HCT116 (cell line): Measurements from ENCODE around the gene PDE4D. TPM values are rescaled to one million over a fixed set of nuclear protein-coding genes. Genes with fewer than 3 reads are reported as not detected.

Source experiments
- ATAC-seq: fragments of 200-7000 bp; cut with Tn5 transposase; 2 replicates; pipeline ENCODE4 v1.9.1; 2020; ENCODE audit warnings: mild to moderate bottlenecking, moderate library complexity
- BruUV-seq: library from RNA; stranded (reverse); fragments of 400-500 nt; replicated peaks from 2 replicates; lab custom pipeline; 2021; lab: Mats Ljungman, UMichigan
- CTCF ChIA-PET: fragments of 300-600 bp; sonication (Branson Sonifier 250); formaldehyde crosslinking; loops from one replicate; lab custom pipeline; 2021; ENCODE audit warnings: antibody characterized with exemption; lab: Charles Lee
- POLR2A ChIA-PET: fragments of 300-600, 350-600 bp; sonication (Branson Sonifier 250); formaldehyde crosslinking; loops from one replicate; lab custom pipeline; 2021; ENCODE audit warnings: antibody characterized with exemption; lab: Charles Lee
- RAD21 ChIA-PET, 2 experiments: fragments of 300-600 bp; sonication (Branson Sonifier 250); formaldehyde crosslinking; loops; one replicate each; lab custom pipeline; 2023; ENCODE audit warnings: low total read pairs in 2 of 2; ENCODE audit not compliant: uncharacterized antibody in 2 of 2, unreplicated experiment in 2 of 2, low non-redundant PET in 1 of 2; lab: Charles Lee
- DNase-seq: peaks from one replicate; pipeline ENCODE4 v3.0.0-alpha.2; 2010; ENCODE audit warnings: low read depth, low spot score
- H2AFZ ChIP-seq: fragments of 200-600 bp; shearing (Covaris generic), sonication (generic); 2 replicates; pipeline ENCODE4 v1.6.1; 2017; ENCODE audit warnings: low read depth, mixed run types, mixed read lengths, antibody characterized with exemption, low read length; ENCODE audit not compliant: poor library complexity, severe bottlenecking
- H3K27ac ChIP-seq: 2 replicates; pipeline ENCODE4 v1.5.1; 2012; ENCODE audit warnings: low read depth, low read length
- H3K27me3 ChIP-seq: fragments of 200-600 bp; sonication (generic); 2 replicates; pipeline ENCODE4 v1.6.1; 2016; ENCODE audit warnings: mixed run types, low read length, mixed read lengths; ENCODE audit not compliant: insufficient read depth
- H3K36me3 ChIP-seq, 2 experiments: fragments of 200-500 bp in 1 of 2; fragments of 200-600 bp in 1 of 2; sonication (Bioruptor generic) in 1 of 2; sonication (generic) in 1 of 2; 2 replicates each; pipeline versions ENCODE4 v1.5.1 to v1.6.1; 2014 to 2016; ENCODE audit warnings: low read length in 2 of 2, inconsistent platforms in 1 of 2, mixed read lengths in 1 of 2, mixed run types in 1 of 2; ENCODE audit not compliant: insufficient read depth in 2 of 2, control insufficient read depth in 1 of 2
- H3K4me1 ChIP-seq, 2 experiments: fragments of 200-600 bp in 1 of 2; sonication (generic) in 1 of 2; 2 replicates each; pipeline versions ENCODE4 v1.5.1 to v1.6.1; 2012 to 2017; ENCODE audit warnings: low read length in 2 of 2, inconsistent platforms in 1 of 2, mild to moderate bottlenecking in 1 of 2, mixed read lengths in 1 of 2, mixed run types in 1 of 2, moderate library complexity in 1 of 2; ENCODE audit not compliant: insufficient read depth in 2 of 2, control insufficient read depth in 1 of 2
- H3K4me2 ChIP-seq: fragments of 200-600 bp; sonication (generic); 2 replicates; pipeline ENCODE4 v1.6.1; 2017; ENCODE audit warnings: mixed run types, low read length, mixed read lengths
- H3K4me3 ChIP-seq, 2 experiments: fragments of 200-600 bp in 1 of 2; sonication (generic) in 1 of 2; replicated peaks in 1 of 2; 2 replicates each; pipeline ENCODE4 v1.5.1; 2011 to 2016; ENCODE audit warnings: low read length in 2 of 2, control low read depth in 1 of 2, low read depth in 1 of 2, mild to moderate bottlenecking in 1 of 2, mixed read lengths in 1 of 2, mixed run types in 1 of 2
- H3K79me2 ChIP-seq: fragments of 200-600 bp; sonication (generic); 2 replicates; pipeline ENCODE4 v1.6.1; 2017; ENCODE audit warnings: mild to moderate bottlenecking, mixed run types, low read length, moderate library complexity, mixed read lengths; ENCODE audit not compliant: insufficient read depth
- H3K9ac ChIP-seq: fragments of 200-600 bp; sonication (generic); 2 replicates; pipeline ENCODE4 v1.6.1; 2016; ENCODE audit warnings: low read length, mixed read lengths
- H3K9me2 ChIP-seq: fragments of 200-600 bp; sonication (generic), shearing (Covaris generic); 2 replicates; pipeline ENCODE4 v1.6.1; 2017; ENCODE audit warnings: mixed run types, mild to moderate bottlenecking, moderate library complexity; ENCODE audit not compliant: insufficient read depth
- H3K9me3 ChIP-seq, 2 experiments: fragments of 200-500 bp in 1 of 2; fragments of 200-600 bp in 1 of 2; sonication (Bioruptor generic) in 1 of 2; sonication (generic) in 1 of 2; 2 replicates each; pipeline ENCODE4 v1.6.1; 2014 to 2017; ENCODE audit warnings: low read length in 2 of 2, mixed read lengths in 2 of 2, inconsistent platforms in 1 of 2, low read depth in 1 of 2, mild to moderate bottlenecking in 1 of 2, mixed run types in 1 of 2, moderate library complexity in 1 of 2; ENCODE audit not compliant: control insufficient read depth in 1 of 2, insufficient read depth in 1 of 2
- H4K20me1 ChIP-seq: fragments of 200-600 bp; sonication (generic), shearing (Covaris generic); 2 replicates; pipeline ENCODE4 v1.6.1; 2017; ENCODE audit warnings: mixed run types, mild to moderate bottlenecking, moderate library complexity; ENCODE audit not compliant: insufficient read depth
- CBX3 ChIP-seq: IDR thresholded peaks from 2 replicates; pipeline ENCODE4 v1.6.1; 2012; ENCODE audit warnings: low read depth
- EZH2 ChIP-seq: fragments of 200-600 bp; sonication (generic); IDR thresholded peaks from 2 replicates; pipeline ENCODE4 v1.6.1; 2017; ENCODE audit warnings: antibody characterized with exemption, mixed run types
- FOSL1 ChIP-seq: IDR thresholded peaks from 2 replicates; pipeline ENCODE4 v1.6.1; 2012; ENCODE audit warnings: low read depth
- JUND ChIP-seq: IDR thresholded peaks from 2 replicates; pipeline ENCODE4 v1.6.1; 2012
- POLR2A ChIP-seq: IDR thresholded peaks from 2 replicates; pipeline ENCODE4 v1.7.0; 2011; ENCODE audit warnings: borderline replicate concordance; ENCODE audit not compliant: insufficient read depth, insufficient read length; ENCODE audit errors: extremely low read depth
- SIN3A ChIP-seq: IDR thresholded peaks from 2 replicates; pipeline ENCODE4 v1.6.1; 2012; ENCODE audit warnings: low read depth
- SRF ChIP-seq: IDR thresholded peaks from 2 replicates; pipeline ENCODE4 v1.6.1; 2012; ENCODE audit warnings: low read depth
- intact Hi-C: fragments of 100-400 bp; cut with micrococcal nuclease; formaldehyde crosslinking; loops from 2 replicates; pipeline ENCODE4 v1.10.0; 2022
- total RNA-seq: library from RNA; stranded (reverse); gene quantifications from one replicate; pipeline ENCODE4 v1.2.1, GENCODE V29; 2021; ENCODE audit not compliant: unreplicated experiment
- TF ChIP-seq, protein P1 (sequence below): IDR thresholded peaks from 2 replicates; pipeline ENCODE4 v1.6.1; 2012
- TF ChIP-seq, protein P2 (sequence below), 3 experiments: fragments of 200-600 bp in 1 of 3; sonication (generic) in 1 of 3; IDR thresholded peaks in 2 of 3; conservative IDR thresholded peaks in 1 of 3; 2 replicates each; pipeline ENCODE4 v1.5.1; 2012 to 2017; ENCODE audit warnings: low read depth in 2 of 3, low read length in 2 of 3, antibody characterized with exemption in 1 of 3, borderline replicate concordance in 1 of 3, control low read depth in 1 of 3, mild to moderate bottlenecking in 1 of 3, mixed read lengths in 1 of 3, mixed run types in 1 of 3, moderate library complexity in 1 of 3; ENCODE audit not compliant: insufficient read depth in 1 of 3

Gene PDE4D
- total RNA-seq, 1 experiment from 2014 or later = 1.1 TPM

DNA sequence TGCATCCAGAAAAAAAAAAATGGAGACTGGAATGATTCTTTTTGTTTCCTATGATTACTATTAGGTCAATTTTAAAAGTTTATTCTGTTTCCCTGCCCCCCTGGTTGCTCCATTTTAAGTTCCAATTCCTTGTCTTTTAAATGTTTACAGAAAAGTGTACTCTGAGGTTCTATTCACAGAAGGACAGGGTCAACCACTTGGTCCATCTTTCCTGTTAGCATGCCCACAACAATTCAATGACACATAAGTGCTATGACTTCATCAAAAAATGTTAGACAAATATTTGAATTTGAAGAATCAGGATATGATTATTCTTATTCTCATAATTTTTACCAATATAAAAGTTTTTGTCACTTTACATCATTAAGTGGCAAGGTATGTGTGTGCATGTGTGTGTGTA, 123.7 kb downstream of the PDE4D start:
- Histone ChIP-seq H3K9me2 (no peaks in the 10 kb centered on the region), H3K27ac (no peak overlapping the region), H3K9me3 (no peaks in the 10 kb centered on the region), H3K79me2 (no peaks in the 10 kb centered on the region), H2AFZ (no peak overlapping the region), H3K4me3 (no peak overlapping the region), H3K9ac (no peak overlapping the region), H3K27me3 (peaks cover 32% of the 10 kb centered on the region), H4K20me1 (no peaks in the 10 kb centered on the region), H3K4me2 (no peak overlapping the region), H3K4me1 (no peaks in the 10 kb centered on the region), H3K36me3 (no peaks in the 10 kb centered on the region)
- ChIA-PET CTCF (no interaction called here), RAD21 (no interaction called here), POLR2A (no interaction called here)
- BruUV-seq = no TSS peak
- ATAC-seq (no peak), DNase-seq (no peak)
- TF ChIP-seq SRF (no peak), JUND (no peak), SIN3A (no peak)
- intact Hi-C loops = no loop called here

DNA sequence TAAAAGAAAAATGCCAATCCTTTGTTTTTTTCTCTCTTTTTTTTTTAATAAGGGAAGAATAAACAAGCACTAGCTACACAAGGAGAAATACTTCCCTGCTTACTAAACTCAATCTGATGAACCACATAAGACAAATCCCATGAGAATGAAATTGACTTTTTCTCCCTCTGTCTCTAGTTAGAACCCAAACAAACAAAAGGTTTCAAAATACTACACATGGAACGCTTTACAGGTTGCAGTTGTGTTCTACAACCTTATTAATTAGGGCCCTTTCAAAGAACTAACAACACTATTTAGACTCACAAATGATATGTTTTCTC, 124.5 kb downstream of the PDE4D start:
- Histone ChIP-seq H3K79me2 (no peaks in the 10 kb centered on the region), H3K27me3 (peaks cover 32% of the 10 kb centered on the region), H3K36me3 (no peaks in the 10 kb centered on the region), H3K4me2 (no peak overlapping the region), H3K4me3 (no peak overlapping the region), H3K9ac (no peak overlapping the region), H3K9me2 (no peaks in the 10 kb centered on the region), H4K20me1 (no peaks in the 10 kb centered on the region), H3K4me1 (no peaks in the 10 kb centered on the region), H3K27ac (no peak overlapping the region), H2AFZ (no peak overlapping the region), H3K9me3 (no peaks in the 10 kb centered on the region)
- CTCF ChIA-PET = no interaction called here
- RAD21 ChIA-PET = no interaction called here
- TF ChIP-seq EZH2 = no peak
- no peak for TF ChIP-seq POLR2A
- no peak for TF ChIP-seq CBX3
- TF ChIP-seq, protein P1, sequence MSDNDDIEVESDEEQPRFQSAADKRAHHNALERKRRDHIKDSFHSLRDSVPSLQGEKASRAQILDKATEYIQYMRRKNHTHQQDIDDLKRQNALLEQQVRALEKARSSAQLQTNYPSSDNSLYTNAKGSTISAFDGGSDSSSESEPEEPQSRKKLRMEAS = no peak
- no peak for TF ChIP-seq FOSL1
- TF ChIP-seq, protein P2, sequence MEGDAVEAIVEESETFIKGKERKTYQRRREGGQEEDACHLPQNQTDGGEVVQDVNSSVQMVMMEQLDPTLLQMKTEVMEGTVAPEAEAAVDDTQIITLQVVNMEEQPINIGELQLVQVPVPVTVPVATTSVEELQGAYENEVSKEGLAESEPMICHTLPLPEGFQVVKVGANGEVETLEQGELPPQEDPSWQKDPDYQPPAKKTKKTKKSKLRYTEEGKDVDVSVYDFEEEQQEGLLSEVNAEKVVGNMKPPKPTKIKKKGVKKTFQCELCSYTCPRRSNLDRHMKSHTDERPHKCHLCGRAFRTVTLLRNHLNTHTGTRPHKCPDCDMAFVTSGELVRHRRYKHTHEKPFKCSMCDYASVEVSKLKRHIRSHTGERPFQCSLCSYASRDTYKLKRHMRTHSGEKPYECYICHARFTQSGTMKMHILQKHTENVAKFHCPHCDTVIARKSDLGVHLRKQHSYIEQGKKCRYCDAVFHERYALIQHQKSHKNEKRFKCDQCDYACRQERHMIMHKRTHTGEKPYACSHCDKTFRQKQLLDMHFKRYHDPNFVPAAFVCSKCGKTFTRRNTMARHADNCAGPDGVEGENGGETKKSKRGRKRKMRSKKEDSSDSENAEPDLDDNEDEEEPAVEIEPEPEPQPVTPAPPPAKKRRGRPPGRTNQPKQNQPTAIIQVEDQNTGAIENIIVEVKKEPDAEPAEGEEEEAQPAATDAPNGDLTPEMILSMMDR (IDR thresholded peaks at IDR 0.05 in 2 of 3, conservative IDR thresholded peaks at IDR 0.05 in 1 of 3; ENCODE audit: borderline replicate concordance in 1 of 3, insufficient read depth in 1 of 3, low read depth in 2 of 3, low read length in 2 of 3) = no peak
- no peak for DNase-seq
- ATAC-seq = no peak
- POLR2A ChIA-PET = no interaction called here
- intact Hi-C loops = no loop called here
- no TSS peak for BruUV-seq
